KMS-11 (cell line): Measurements from ENCODE around the gene KIAA1328.

Experiments used
- H2AFZ ChIP-seq: fragments of 200-600 bp; sonication (generic); 2 replicates; pipeline ENCODE4 v1.6.1; 2016; ENCODE audit warnings: antibody characterized with exemption, mixed run types, low read depth
- H3K27ac ChIP-seq: fragments of 200-600 bp; sonication (generic); 2 replicates; pipeline ENCODE4 v1.6.1; 2016; ENCODE audit warnings: mild to moderate bottlenecking, mixed run types
- H3K27me3 ChIP-seq: fragments of 200-600 bp; sonication (generic); 2 replicates; pipeline ENCODE4 v1.6.1; 2017; ENCODE audit warnings: mild to moderate bottlenecking, low read depth, mixed run types, moderate library complexity; ENCODE audit not compliant: insufficient read depth
- H3K36me3 ChIP-seq: fragments of 200-600 bp; sonication (generic); 2 replicates; pipeline ENCODE4 v1.6.1; 2017; ENCODE audit warnings: mild to moderate bottlenecking, mixed run types; ENCODE audit not compliant: insufficient read depth
- H3K4me1 ChIP-seq: fragments of 200-600 bp; sonication (generic); 2 replicates; pipeline ENCODE4 v1.6.1; 2016; ENCODE audit warnings: mild to moderate bottlenecking, low read depth, mixed run types; ENCODE audit not compliant: poor library complexity, severe bottlenecking
- H3K4me2 ChIP-seq: fragments of 200-600 bp; sonication (generic); 2 replicates; pipeline ENCODE4 v1.7.0; 2016; ENCODE audit warnings: mild to moderate bottlenecking, mixed run types
- H3K4me3 ChIP-seq: fragments of 200-600 bp; sonication (generic); IDR thresholded peaks from 2 replicates; pipeline ENCODE4 v1.6.1; 2017; ENCODE audit warnings: low read depth, low read length, mixed read lengths; ENCODE audit not compliant: insufficient read depth
- H3K79me2 ChIP-seq: fragments of 200-600 bp; sonication (generic); 2 replicates; pipeline ENCODE4 v1.6.1; 2016; ENCODE audit warnings: low read depth, mixed run types; ENCODE audit not compliant: insufficient read depth
- H3K9ac ChIP-seq: fragments of 200-600 bp; sonication (generic); 2 replicates; pipeline ENCODE4 v1.6.1; 2016; ENCODE audit warnings: mild to moderate bottlenecking, mixed run types
- H4K20me1 ChIP-seq: fragments of 200-600 bp; sonication (generic); 2 replicates; pipeline ENCODE4 v1.6.1; 2016; ENCODE audit warnings: mild to moderate bottlenecking, mixed run types; ENCODE audit not compliant: insufficient read depth
- TF ChIP-seq, protein P1 (sequence below): fragments of 200-600 bp; sonication (generic); conservative IDR thresholded peaks from 2 replicates; pipeline ENCODE4 v1.6.1; 2017; ENCODE audit warnings: low read depth, mild to moderate bottlenecking, antibody characterized with exemption, low read length, moderate library complexity, mixed read lengths

KIAA1328 gene

GRCh38 chr18:36977121-36977520 lies 148.2 kb downstream of the KIAA1328 start:
- no peaks in the 10 kb centered on the region for H3K36me3 ChIP-seq
- no peak overlapping the region for H3K9ac ChIP-seq
- H3K27ac ChIP-seq = no peak overlapping the region
- no peaks in the 10 kb centered on the region for H3K79me2 ChIP-seq
- H3K4me3 ChIP-seq = no peak overlapping the region
- no peaks in the 10 kb centered on the region for H4K20me1 ChIP-seq
- no peak overlapping the region for H3K4me2 ChIP-seq
- TF ChIP-seq, protein P1, sequence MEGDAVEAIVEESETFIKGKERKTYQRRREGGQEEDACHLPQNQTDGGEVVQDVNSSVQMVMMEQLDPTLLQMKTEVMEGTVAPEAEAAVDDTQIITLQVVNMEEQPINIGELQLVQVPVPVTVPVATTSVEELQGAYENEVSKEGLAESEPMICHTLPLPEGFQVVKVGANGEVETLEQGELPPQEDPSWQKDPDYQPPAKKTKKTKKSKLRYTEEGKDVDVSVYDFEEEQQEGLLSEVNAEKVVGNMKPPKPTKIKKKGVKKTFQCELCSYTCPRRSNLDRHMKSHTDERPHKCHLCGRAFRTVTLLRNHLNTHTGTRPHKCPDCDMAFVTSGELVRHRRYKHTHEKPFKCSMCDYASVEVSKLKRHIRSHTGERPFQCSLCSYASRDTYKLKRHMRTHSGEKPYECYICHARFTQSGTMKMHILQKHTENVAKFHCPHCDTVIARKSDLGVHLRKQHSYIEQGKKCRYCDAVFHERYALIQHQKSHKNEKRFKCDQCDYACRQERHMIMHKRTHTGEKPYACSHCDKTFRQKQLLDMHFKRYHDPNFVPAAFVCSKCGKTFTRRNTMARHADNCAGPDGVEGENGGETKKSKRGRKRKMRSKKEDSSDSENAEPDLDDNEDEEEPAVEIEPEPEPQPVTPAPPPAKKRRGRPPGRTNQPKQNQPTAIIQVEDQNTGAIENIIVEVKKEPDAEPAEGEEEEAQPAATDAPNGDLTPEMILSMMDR = no peak
- no peaks in the 10 kb centered on the region for H3K4me1 ChIP-seq
- H2AFZ ChIP-seq = no peak overlapping the region
- H3K27me3 ChIP-seq = no peaks in the 10 kb centered on the region

GRCh38 chr18:36993068-36993467 lies 164.1 kb downstream of the KIAA1328 start:
- Histone ChIP-seq H3K27me3 (no peaks in the 10 kb centered on the region), H3K79me2 (no peaks in the 10 kb centered on the region), H3K4me3 (no peak overlapping the region), H3K36me3 (no peaks in the 10 kb centered on the region), H3K9ac (no peak overlapping the region), H2AFZ (no peak overlapping the region), H3K4me2 (no peak overlapping the region), H4K20me1 (no peaks in the 10 kb centered on the region), H3K4me1 (no peaks in the 10 kb centered on the region), H3K27ac (no peak overlapping the region)
- TF ChIP-seq, protein P1 = no peak

DNA sequence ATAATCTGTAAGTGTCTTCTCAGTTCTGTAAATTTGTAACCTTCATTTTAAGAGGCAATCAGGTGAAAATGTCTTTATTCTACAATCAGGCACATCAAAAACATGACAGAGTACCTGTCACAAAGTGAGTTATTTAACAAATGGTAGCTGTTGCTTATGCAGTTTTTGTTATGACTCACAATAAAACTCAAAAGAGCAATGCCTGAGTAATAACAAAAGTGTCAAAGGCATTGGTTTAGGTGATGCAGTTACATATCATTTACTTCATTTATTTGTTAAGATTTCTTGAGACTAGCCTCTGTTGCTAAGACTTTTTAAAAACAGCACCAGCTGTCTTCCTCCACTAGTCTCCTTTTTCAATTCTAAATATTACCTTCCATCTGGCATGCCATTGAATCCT lies 177.8 kb downstream of the KIAA1328 start:
- Histone ChIP-seq H3K27me3 (no peaks in the 10 kb centered on the region), H4K20me1 (no peaks in the 10 kb centered on the region), H3K9ac (no peak overlapping the region), H2AFZ (no peak overlapping the region), H3K4me3 (no peak overlapping the region), H3K4me2 (no peak overlapping the region), H3K4me1 (no peaks in the 10 kb centered on the region), H3K36me3 (no peaks in the 10 kb centered on the region), H3K27ac (no peak overlapping the region), H3K79me2 (no peaks in the 10 kb centered on the region)
- TF ChIP-seq, protein P1 = no peak

DNA sequence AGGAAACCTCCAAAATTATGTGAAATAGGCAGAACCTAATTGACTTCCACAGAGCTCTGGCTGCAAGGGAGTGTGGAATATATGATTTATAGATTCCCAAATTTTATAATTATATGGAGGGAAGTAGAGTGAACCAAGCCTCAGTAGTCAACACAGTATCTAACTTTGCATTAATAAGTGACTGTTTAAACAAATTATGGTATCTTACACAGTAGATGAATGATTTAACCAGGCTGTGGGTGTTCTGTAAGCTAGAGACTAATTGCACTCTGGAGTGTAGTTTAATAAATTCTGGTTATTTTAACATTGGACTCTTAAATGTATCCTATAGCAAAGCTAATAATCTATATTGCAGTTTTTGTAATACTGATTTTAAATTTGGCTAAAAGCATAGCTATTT lies 183.5 kb downstream of the KIAA1328 start:
- Histone ChIP-seq H3K4me1 (no peaks in the 10 kb centered on the region), H2AFZ (no peak overlapping the region), H3K9ac (no peak overlapping the region), H3K79me2 (no peaks in the 10 kb centered on the region), H3K27ac (no peak overlapping the region), H3K36me3 (no peaks in the 10 kb centered on the region), H3K27me3 (no peaks in the 10 kb centered on the region), H4K20me1 (no peaks in the 10 kb centered on the region), H3K4me3 (no peak overlapping the region), H3K4me2 (no peak overlapping the region)
- TF ChIP-seq, protein P1 = no peak
